ENCODE results near the gene PLPP1. TPM values are rescaled to one million over a fixed set of nuclear protein-coding genes. Genes with fewer than 3 reads are reported as not detected.

The PLPP1 gene
- total and polyA plus RNA-seq, 2 of the 13 experiments (the other 11 are each of a cell fraction or from before 2014, with no cell fraction given) = 7.3 to 12.1 TPM

- DNase-seq (ENCODE audit: low spot score) = no peak
- Histone ChIP-seq H3K79me2 (ENCODE audit: insufficient read depth, low read length) (no peaks in the 10 kb centered on the region), H3K4me2 (ENCODE audit: low read depth, low read length) (no peak overlapping the region), H3K27ac (ENCODE audit: extremely low read length, insufficient read depth, low read length) (no peak overlapping the region), H3K9ac (ENCODE audit: insufficient read depth, low read depth, low read length) (no peak overlapping the region), H2AFZ (ENCODE audit: low read length) (no peak overlapping the region), H3K4me3 (replicated peaks in 1 of 3; ENCODE audit: insufficient read depth in 1 of 3, low read depth in 2 of 3, low read length in 3 of 3) (no peak overlapping the region), H4K20me1 (ENCODE audit: insufficient read depth, low read length) (no peaks in the 10 kb centered on the region), H3K9me3 (ENCODE audit: low read length) (no peaks in the 10 kb centered on the region), H3K4me1 (ENCODE audit: insufficient read depth, low read length) (peaks cover 16% of the 10 kb centered on the region), H3K27me3 (ENCODE audit: control insufficient read depth in 1 of 2, insufficient read depth in 2 of 2, low read length in 2 of 2) (no peaks in the 10 kb centered on the region), H3K36me3 (replicated peaks in 1 of 2; ENCODE audit: control insufficient read depth in 1 of 2, insufficient read depth in 2 of 2, low read length in 2 of 2) (0 out of 5 replicates have a peak, but pooled peaks cover 0 to 4% of the 10 kb centered on the region in 2 experiments)
- WGBS (ENCODE audit: low lambda C conversion rate) = 97% methylated on average over 4 of the region's 4 CpGs
- no peak for TF ChIP-seq ZNF543 (CRISPR knock-in tag; IDR thresholded peaks at IDR 0.05)
- no peak for TF ChIP-seq ZNF768 (CRISPR knock-in tag; IDR thresholded peaks at IDR 0.05)
- TF ChIP-seq SRSF9 (IDR thresholded peaks at IDR 0.05; ENCODE audit: borderline replicate concordance, insufficient read depth, low read depth, low read length, poor library complexity, severe bottlenecking) = no peak
- no peak for ATAC-seq
- no TSS peak for BruUV-seq (replicated peaks)
- POLR2A ChIA-PET = no interaction called here
- intact Hi-C loops (cut with micrococcal nuclease; ENCODE audit: unreplicated experiment) (no loop called here), in situ Hi-C loops (cut with HindIII; ENCODE audit: extremely low pct_ligation_motif_present, low pct_unique_long_range_greater_than_20kb) (no loop called here)
- no peak for FAIRE-seq
- CTCF ChIA-PET (ENCODE audit: low intra/inter-chr PET ratio, low total read pairs) = no interaction called here
Observed at GRCh38 chr5:55432549-55432948, 102.2 kb downstream of the PLPP1 start.

GRCh38 chr5:55429613-55430253 is 105.0 kb downstream of the PLPP1 start:
- no TSS peak for BruUV-seq (replicated peaks)
- H3K9ac ChIP-seq (ENCODE audit: insufficient read depth, low read depth, low read length) = no peak overlapping the region
- in situ Hi-C loops (cut with HindIII; ENCODE audit: extremely low pct_ligation_motif_present, low pct_unique_long_range_greater_than_20kb) (no loop called here), intact Hi-C loops (cut with micrococcal nuclease; ENCODE audit: unreplicated experiment) (no loop called here)
- H3K4me2 ChIP-seq (ENCODE audit: low read depth, low read length) = 0 out of 2 replicates have a peak overlapping the region, but pooled peaks have one; percentile 14
- ATAC-seq = peak; percentile 93
- WGBS (ENCODE audit: low lambda C conversion rate) = 100% methylated on average over 7 of the region's 9 CpGs
- POLR2A ChIA-PET = interaction anchor here (1.0 kb wide), 1 partner anchor 12 kb away, joined by 3 read pairs; no protein-coding TSS in a partner anchor
- H3K4me1 ChIP-seq (ENCODE audit: insufficient read depth, low read length) = peaks cover 16% of the 10 kb centered on the region
- peaks cover 4 to 21% of the 10 kb centered on the region in 2 experiments; a peak in 4 of 5 replicates for H3K36me3 ChIP-seq (replicated peaks in 1 of 2; ENCODE audit: control insufficient read depth in 1 of 2, insufficient read depth in 2 of 2, low read length in 2 of 2)
- no peak for FAIRE-seq
- peak; percentile 84 for DNase-seq (ENCODE audit: low spot score)
- peak overlapping the region; percentile 38 for H3K27ac ChIP-seq (ENCODE audit: extremely low read length, insufficient read depth, low read length)
- H3K4me3 ChIP-seq (replicated peaks in 1 of 3; ENCODE audit: insufficient read depth in 1 of 3, low read depth in 2 of 3, low read length in 3 of 3) = no peak overlapping the region
- no peaks in the 10 kb centered on the region for H3K27me3 ChIP-seq (ENCODE audit: control insufficient read depth in 1 of 2, insufficient read depth in 2 of 2, low read length in 2 of 2)
- H3K9me3 ChIP-seq (ENCODE audit: low read length) = no peaks in the 10 kb centered on the region
- CTCF ChIA-PET (ENCODE audit: low intra/inter-chr PET ratio, low total read pairs) = no interaction called here
- no peak overlapping the region for H2AFZ ChIP-seq (ENCODE audit: low read length)
- no peaks in the 10 kb centered on the region for H3K79me2 ChIP-seq (ENCODE audit: insufficient read depth, low read length)
- no peaks in the 10 kb centered on the region for H4K20me1 ChIP-seq (ENCODE audit: insufficient read depth, low read length)
- no peak for TF ChIP-seq ZNF34 (CRISPR knock-in tag; IDR thresholded peaks at IDR 0.05; ENCODE audit: borderline replicate concordance)
- TF ChIP-seq RFXAP (CRISPR knock-in tag; IDR thresholded peaks at IDR 0.05; ENCODE audit: borderline replicate concordance) = no peak
- no peak for TF ChIP-seq NFYC (CRISPR knock-in tag; IDR thresholded peaks at IDR 0.05)
- no peak for TF ChIP-seq HNRNPH1 (optimal IDR thresholded peaks at IDR 0.05; ENCODE audit: low read depth, low read length)
- no peak for TF ChIP-seq ZNF17 (CRISPR knock-in tag; IDR thresholded peaks at IDR 0.05)
- TF ChIP-seq, protein P1, sequence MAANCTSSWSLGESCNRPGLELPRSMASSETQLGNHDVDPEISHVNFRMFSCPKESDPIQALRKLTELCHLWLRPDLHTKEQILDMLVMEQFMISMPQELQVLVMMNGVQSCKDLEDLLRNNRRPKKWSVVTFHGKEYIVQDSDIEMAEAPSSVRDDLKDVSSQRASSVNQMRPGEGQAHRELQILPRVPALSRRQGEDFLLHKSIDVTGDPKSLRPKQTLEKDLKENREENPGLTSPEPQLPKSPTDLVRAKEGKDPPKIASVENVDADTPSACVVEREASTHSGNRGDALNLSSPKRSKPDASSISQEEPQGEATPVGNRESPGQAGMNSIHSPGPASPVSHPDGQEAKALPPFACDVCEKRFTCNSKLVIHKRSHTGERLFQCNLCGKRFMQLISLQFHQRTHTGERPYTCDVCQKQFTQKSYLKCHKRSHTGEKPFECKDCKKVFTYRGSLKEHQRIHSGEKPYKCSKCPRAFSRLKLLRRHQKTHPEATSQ (CRISPR knock-in tag; IDR thresholded peaks at IDR 0.05; ENCODE audit: borderline replicate concordance) = 0 out of 2 replicates have a peak, but pooled peaks have one; percentile 28
- TF ChIP-seq ZFP90 (CRISPR knock-in tag; IDR thresholded peaks at IDR 0.05; ENCODE audit: borderline replicate concordance) = no peak
- TF ChIP-seq ZNF343 (CRISPR knock-in tag; IDR thresholded peaks at IDR 0.05) = peak; percentile 36; the same call in 1 of the 2 replicates
- TF ChIP-seq HOXD1 (CRISPR knock-in tag; IDR thresholded peaks at IDR 0.05) = no peak
- no peak for TF ChIP-seq FIP1L1 (IDR thresholded peaks at IDR 0.05; ENCODE audit: borderline replicate concordance, insufficient read depth, low read depth, low read length)
- TF ChIP-seq PAX8 (CRISPR knock-in tag; IDR thresholded peaks at IDR 0.05; ENCODE audit: borderline replicate concordance) = no peak
- TF ChIP-seq ZNF841 (CRISPR knock-in tag; IDR thresholded peaks at IDR 0.05; ENCODE audit: borderline replicate concordance) = no peak
- TF ChIP-seq ZNF446 (CRISPR knock-in tag; IDR thresholded peaks at IDR 0.05) = no peak

Data from HepG2 (cell line).